Right atrium auricular region (tissue), 2 donors: Measurements from ENCODE around the gene NOLC1. TPM values are rescaled to one million over a fixed set of nuclear protein-coding genes. Genes with fewer than 3 reads are reported as not detected.
A peak's percentile ranks its signal among the peaks of the same experiment; 100 is the strongest.

Experiments
- DNase-seq: peaks from one replicate; pipeline ENCODE4 v3.0.0-alpha.2; 2019; ENCODE audit warnings: low spot score
- H3K27ac ChIP-seq, 2 donors: fragments of 200-600 bp; sonication (generic); 1 replicate in 1 of 2; 2 replicates in 1 of 2; pipeline ENCODE4 v1.5.1; 2016 to 2019
- H3K27me3 ChIP-seq, 2 donors: fragments of 200-600 bp; sonication (generic); one replicate each; pipeline versions ENCODE4 v1.5.1 to v1.6.0; 2017 to 2019
- H3K36me3 ChIP-seq: fragments of 200-600 bp; sonication (generic); one replicate; pipeline ENCODE4 v1.5.1; 2016
- H3K4me1 ChIP-seq, 2 donors: fragments of 200-600 bp; sonication (generic); one replicate each; pipeline versions ENCODE4 v1.5.1 to v1.6.0; 2017 to 2019
- H3K4me3 ChIP-seq, 2 donors: fragments of 200-600 bp; sonication (generic); 1 replicate in 1 of 2; 2 replicates in 1 of 2; pipeline ENCODE4 v1.5.1; 2017 to 2019; ENCODE audit warnings: mild to moderate bottlenecking in 1 of 2, moderate library complexity in 1 of 2
- H3K9me3 ChIP-seq, 2 donors: fragments of 200-600 bp; sonication (generic); one replicate each; pipeline ENCODE4 v1.5.1; 2019
- total RNA-seq, 2 donors: library from RNA; depleted of rRNA; stranded (reverse); fragments of >200 nt; gene quantifications; one replicate each; pipeline ENCODE4 v1.1.0, GENCODE V29; 2016
- TF ChIP-seq, protein P1 (sequence below), 2 donors: fragments of 200-600 bp; sonication (generic); IDR thresholded peaks; one replicate each; pipeline ENCODE4 v1.5.1; 2019; ENCODE audit warnings: antibody characterized with exemption in 2 of 2

Gene NOLC1
- total RNA-seq, 2 donors from 2014 or later: 42.2 to 47.8 TPM

DNA sequence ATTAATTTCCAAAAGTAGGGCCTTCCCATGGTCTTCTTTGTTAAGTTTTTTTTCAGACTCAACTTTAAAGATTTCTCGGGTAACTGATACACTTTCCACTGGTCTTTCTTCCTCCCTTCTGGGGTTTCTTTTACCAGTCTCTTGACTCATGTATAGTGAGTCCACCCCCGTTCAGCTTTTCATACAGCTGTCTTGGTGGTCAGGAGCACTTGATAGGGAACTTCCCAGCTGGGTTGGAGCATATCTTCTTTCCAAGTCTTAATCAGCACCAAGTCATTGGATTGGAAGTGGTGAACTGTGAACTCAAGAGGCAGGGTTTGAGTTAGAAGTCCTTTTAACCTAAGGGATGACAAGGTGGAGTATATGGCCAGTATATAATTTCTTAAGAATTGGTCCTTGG, 44.7 kb downstream of the NOLC1 start:
- Histone ChIP-seq H3K36me3 (no peaks in the 10 kb centered on the region), H3K4me3 (no peak overlapping the region), H3K27ac (no peak overlapping the region), H3K27me3 (no peaks in the 10 kb centered on the region), H3K9me3 (no peaks in the 10 kb centered on the region), H3K4me1 (no peaks in the 10 kb centered on the region)
- DNase-seq: no peak
- TF ChIP-seq, protein P1, sequence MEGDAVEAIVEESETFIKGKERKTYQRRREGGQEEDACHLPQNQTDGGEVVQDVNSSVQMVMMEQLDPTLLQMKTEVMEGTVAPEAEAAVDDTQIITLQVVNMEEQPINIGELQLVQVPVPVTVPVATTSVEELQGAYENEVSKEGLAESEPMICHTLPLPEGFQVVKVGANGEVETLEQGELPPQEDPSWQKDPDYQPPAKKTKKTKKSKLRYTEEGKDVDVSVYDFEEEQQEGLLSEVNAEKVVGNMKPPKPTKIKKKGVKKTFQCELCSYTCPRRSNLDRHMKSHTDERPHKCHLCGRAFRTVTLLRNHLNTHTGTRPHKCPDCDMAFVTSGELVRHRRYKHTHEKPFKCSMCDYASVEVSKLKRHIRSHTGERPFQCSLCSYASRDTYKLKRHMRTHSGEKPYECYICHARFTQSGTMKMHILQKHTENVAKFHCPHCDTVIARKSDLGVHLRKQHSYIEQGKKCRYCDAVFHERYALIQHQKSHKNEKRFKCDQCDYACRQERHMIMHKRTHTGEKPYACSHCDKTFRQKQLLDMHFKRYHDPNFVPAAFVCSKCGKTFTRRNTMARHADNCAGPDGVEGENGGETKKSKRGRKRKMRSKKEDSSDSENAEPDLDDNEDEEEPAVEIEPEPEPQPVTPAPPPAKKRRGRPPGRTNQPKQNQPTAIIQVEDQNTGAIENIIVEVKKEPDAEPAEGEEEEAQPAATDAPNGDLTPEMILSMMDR (IDR thresholded peaks at IDR 0.05): no peak

DNA sequence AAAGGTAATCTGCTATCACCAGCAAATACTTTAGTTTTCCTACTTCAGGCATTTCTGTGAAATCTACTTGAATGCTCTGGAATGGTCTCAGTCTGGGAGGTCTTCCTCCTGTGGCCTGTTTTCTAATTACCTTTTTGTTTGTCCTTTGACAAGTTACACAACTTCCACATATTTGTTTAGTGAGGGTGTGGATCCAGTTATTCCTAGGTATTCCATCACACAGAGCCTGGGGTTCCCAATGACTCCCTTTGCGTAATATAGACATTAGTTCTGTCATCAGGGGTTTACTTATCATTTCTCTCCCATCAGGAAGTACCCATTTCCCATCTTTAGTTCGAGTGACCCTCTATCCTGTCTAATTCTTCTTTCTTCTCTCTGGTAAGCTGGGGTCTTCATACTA, 45.8 kb downstream of the NOLC1 start:
- Histone ChIP-seq H3K27me3 (no peaks in the 10 kb centered on the region), H3K36me3 (no peaks in the 10 kb centered on the region), H3K4me3 (no peak overlapping the region), H3K4me1 (no peaks in the 10 kb centered on the region), H3K9me3 (no peaks in the 10 kb centered on the region), H3K27ac (no peak overlapping the region)
- TF ChIP-seq, protein P1 (IDR thresholded peaks at IDR 0.05): no peak
- no peak for DNase-seq

DNA sequence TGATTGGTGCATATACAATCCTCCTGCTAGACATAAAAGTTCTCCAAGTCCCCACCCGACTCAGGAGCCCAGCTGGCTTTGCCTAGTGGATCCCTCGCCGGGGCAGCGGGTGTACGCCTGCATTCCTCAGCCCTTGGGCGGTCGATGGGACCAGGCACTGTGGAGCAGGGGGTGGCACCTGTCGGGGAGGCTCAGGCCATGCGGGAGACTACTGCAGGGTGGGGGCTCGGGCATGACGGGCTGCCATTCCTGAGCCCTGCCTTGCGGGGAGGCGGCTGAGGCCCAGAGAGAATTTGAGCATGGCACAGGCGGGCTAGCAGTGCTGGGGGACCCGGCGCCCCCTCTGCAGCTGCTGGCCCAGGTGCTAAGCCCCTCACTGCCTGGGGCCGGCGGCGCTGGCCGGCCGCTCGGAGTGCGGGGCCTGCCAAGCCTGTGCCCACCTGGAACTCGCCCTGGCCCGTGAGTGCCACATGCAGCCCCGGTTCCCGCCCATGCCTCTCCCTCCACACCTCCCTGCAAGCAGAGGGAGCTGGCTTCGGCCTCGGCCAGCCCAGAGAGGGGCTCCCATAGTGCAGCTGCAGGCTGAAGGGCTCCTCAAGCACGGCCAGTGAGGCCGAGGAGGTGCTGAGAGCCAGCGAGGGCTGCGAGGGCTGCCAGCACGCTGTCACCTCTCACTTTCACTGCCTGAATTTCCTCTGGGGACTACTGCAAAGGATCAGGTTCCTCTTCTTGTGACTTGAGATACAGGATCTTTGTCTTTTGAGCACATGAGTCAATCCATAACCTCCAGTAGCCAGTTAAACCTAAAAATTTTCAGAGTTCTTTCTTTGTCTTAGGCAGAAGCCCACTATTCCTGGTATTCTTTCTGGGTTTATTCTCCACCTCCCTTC, 48.8 kb downstream of the NOLC1 start:
- no peaks in the 10 kb centered on the region for H3K36me3 ChIP-seq
- H3K27me3 ChIP-seq: no peaks in the 10 kb centered on the region
- H3K27ac ChIP-seq: no peak overlapping the region
- DNase-seq: no peak
- TF ChIP-seq, protein P1 (IDR thresholded peaks at IDR 0.05): no peak
- no peaks in the 10 kb centered on the region for H3K4me1 ChIP-seq
- peaks cover 0 to 11% of the 10 kb centered on the region in 2 donors for H3K9me3 ChIP-seq
- H3K4me3 ChIP-seq: no peak overlapping the region

DNA sequence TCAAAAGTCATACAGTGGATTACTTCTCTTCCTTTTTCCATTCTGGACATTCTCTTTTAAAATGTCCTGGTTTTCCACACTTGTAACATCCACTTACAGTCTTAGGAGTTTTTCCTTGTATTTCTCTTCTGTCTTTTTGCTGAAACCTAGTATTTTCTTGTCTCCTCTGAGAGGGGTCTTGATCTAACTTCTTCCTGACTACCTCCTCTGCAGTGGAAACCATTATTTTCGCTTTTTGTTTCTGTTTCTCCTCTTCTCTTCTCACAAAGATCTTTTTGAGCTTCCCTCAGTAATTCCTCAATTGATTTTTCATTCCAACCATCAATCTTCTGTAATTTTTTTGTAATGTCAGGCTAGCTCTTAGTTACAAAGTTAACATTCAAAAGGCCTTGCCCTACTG, 50.2 kb downstream of the NOLC1 start:
- Histone ChIP-seq H3K27me3 (no peaks in the 10 kb centered on the region), H3K9me3 (peaks cover 0 to 11% of the 10 kb centered on the region in 2 donors), H3K4me1 (no peaks in the 10 kb centered on the region), H3K27ac (no peak overlapping the region), H3K36me3 (no peaks in the 10 kb centered on the region), H3K4me3 (no peak overlapping the region)
- TF ChIP-seq, protein P1 (IDR thresholded peaks at IDR 0.05): no peak
- no peak for DNase-seq

DNA sequence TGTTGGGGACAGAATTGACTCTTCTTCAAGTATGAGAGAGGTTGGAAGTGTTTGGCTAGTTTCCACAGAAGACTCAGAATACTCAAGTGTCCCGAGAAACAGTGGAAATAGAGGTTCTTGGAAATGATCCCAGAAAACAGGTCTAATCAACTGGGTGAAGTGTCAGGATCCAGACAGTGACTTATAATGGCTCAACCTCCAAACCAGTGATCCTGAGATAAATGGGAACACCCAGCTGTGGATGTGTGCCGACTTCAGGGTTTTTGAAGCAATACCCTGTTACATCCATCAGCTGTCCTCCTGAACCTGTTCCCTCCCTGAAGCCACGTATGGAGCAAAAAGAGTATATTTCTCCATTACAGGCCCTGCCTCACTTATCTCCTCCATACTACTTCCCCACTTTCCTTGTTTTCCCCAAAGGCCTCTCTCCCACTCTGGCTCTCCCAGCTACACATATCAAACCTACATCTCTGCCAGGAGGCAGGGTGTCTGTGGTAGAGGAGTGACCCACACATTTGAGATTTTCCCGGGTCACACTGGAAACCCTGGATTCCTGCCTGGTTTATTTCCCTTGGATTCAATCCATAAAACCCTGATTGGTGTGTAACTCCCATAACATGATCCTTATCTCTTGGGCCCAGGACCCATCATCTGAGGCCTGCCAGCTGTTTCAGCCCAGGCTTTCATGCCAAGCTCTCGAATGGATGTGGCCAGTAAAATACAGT, 56.3 kb downstream of the NOLC1 start:
- H3K4me1 ChIP-seq: peaks cover 0 to 17% of the 10 kb centered on the region in 2 donors
- no peak overlapping the region for H3K4me3 ChIP-seq
- no peaks in the 10 kb centered on the region for H3K27me3 ChIP-seq
- no peaks in the 10 kb centered on the region for H3K36me3 ChIP-seq
- peaks cover 0 to 11% of the 10 kb centered on the region in 2 donors for H3K9me3 ChIP-seq
- H3K27ac ChIP-seq: peak overlapping the region in 1 of 2 donors; percentile 61
- TF ChIP-seq, protein P1 (IDR thresholded peaks at IDR 0.05): no peak
- no peak for DNase-seq
